B cell (primary cell): Measurements from ENCODE around the gene PCSK6. TPM values are rescaled to one million over a fixed set of nuclear protein-coding genes. Genes with fewer than 3 reads are reported as not detected.

Experiments used
- ATAC-seq: fragments of 200-7000 bp; cut with Tn5 transposase; one replicate; pipeline ENCODE4 v1.10.0; 2021; ENCODE audit warnings: low read depth, mild to moderate bottlenecking, moderate number of reproducible peaks, moderate library complexity
- CTCF ChIA-PET: fragments of 350-600 bp; sonication (Branson Sonifier 250); formaldehyde crosslinking; loops from one replicate; lab custom pipeline; 2021; ENCODE audit warnings: antibody characterized with exemption, inconsistent platforms; lab: Charles Lee
- POLR2A ChIA-PET: fragments of 350-600 bp; sonication (Branson Sonifier 250); formaldehyde crosslinking; loops from one replicate; lab custom pipeline; 2021; ENCODE audit warnings: antibody characterized with exemption; lab: Charles Lee
- DNase-seq: peaks from one replicate; pipeline ENCODE4 v3.0.0; 2013
- H2AFZ ChIP-seq: 2 replicates; pipeline ENCODE4 v1.6.1; 2012; ENCODE audit warnings: mild to moderate bottlenecking, low read depth, low read length; ENCODE audit not compliant: insufficient read depth, poor library complexity, severe bottlenecking
- H3K27ac ChIP-seq, 2 donors: 1 replicate in 1 of 2; 2 replicates in 1 of 2; pipeline ENCODE4 v1.5.1; 2012 to 2013; ENCODE audit warnings: low read length in 2 of 2, mild to moderate bottlenecking in 2 of 2, moderate library complexity in 1 of 2
- H3K27me3 ChIP-seq, 4 experiments: fragments of 200-600 bp in 1 of 4; sonication (generic) in 1 of 4; replicated peaks in 1 of 4; 1 replicate in 2 of 4; 2 replicates in 2 of 4; pipeline versions ENCODE4 v1.6.1 to v1.7.0; 2013 to 2016; ENCODE audit warnings: low read length in 3 of 4, mild to moderate bottlenecking in 2 of 4, mixed read lengths in 1 of 4, moderate library complexity in 1 of 4; ENCODE audit not compliant: insufficient read depth in 4 of 4, control insufficient read depth in 3 of 4; ENCODE audit errors: control extremely low read depth in 1 of 4
- H3K36me3 ChIP-seq, 2 experiments: replicated peaks in 1 of 2; 1 replicate in 1 of 2; 2 replicates in 1 of 2; pipeline versions ENCODE4 v1.6.1 to v1.7.1; 2013; ENCODE audit warnings: low read length in 1 of 2; ENCODE audit not compliant: insufficient read depth in 2 of 2, control insufficient read depth in 1 of 2; ENCODE audit errors: control extremely low read depth in 1 of 2, extremely low read depth in 1 of 2
- H3K4me1 ChIP-seq, 2 donors: fragments of 200-600 bp in 1 of 2; sonication (generic) in 1 of 2; 1 replicate in 1 of 2; 2 replicates in 1 of 2; pipeline versions ENCODE4 v1.5.1 to v1.6.1; 2013 to 2017; ENCODE audit warnings: low read length in 2 of 2; ENCODE audit not compliant: control insufficient read depth in 2 of 2, insufficient read depth in 2 of 2
- H3K4me2 ChIP-seq: replicated peaks from 2 replicates; pipeline ENCODE3; 2012; ENCODE audit warnings: mild to moderate bottlenecking, low read depth, low read length; ENCODE audit not compliant: poor library complexity, severe bottlenecking
- H3K4me3 ChIP-seq, 5 experiments: fragments of 200-600 bp in 1 of 5; sonication (generic) in 1 of 5; 1 replicate in 3 of 5; 2 replicates in 2 of 5; pipeline versions ENCODE4 v1.5.1 to v1.7.0; 2011 to 2016; ENCODE audit warnings: low read length in 4 of 5, mild to moderate bottlenecking in 4 of 5, low read depth in 2 of 5, control low read depth in 1 of 5, moderate library complexity in 1 of 5; ENCODE audit not compliant: insufficient read depth in 1 of 5; ENCODE audit errors: control extremely low read depth in 1 of 5, extremely low read depth in 1 of 5
- H3K79me2 ChIP-seq: fragments of 200-600 bp; sonication (generic); one replicate; pipeline ENCODE4 v1.6.0; 2016; ENCODE audit warnings: low read length; ENCODE audit not compliant: control insufficient read depth, insufficient read depth
- H3K9ac ChIP-seq: fragments of 200-600 bp; sonication (generic); 2 replicates; pipeline ENCODE4 v1.6.1; 2017; ENCODE audit warnings: mild to moderate bottlenecking, low read length, moderate library complexity
- H3K9me3 ChIP-seq, 3 donors: one replicate each; pipeline versions ENCODE4 v1.6.1 to v1.7.1; 2013; ENCODE audit warnings: low read length in 2 of 3; ENCODE audit not compliant: control insufficient read depth in 2 of 3, insufficient read depth in 1 of 3; ENCODE audit errors: control extremely low read depth in 1 of 3
- H4K20me1 ChIP-seq: 2 replicates; pipeline ENCODE4 v1.6.0; 2012; ENCODE audit warnings: mild to moderate bottlenecking, low read length; ENCODE audit not compliant: insufficient read depth, control insufficient read depth, poor library complexity, severe bottlenecking
- H3K27ac Mint-ChIP-seq: one replicate; pipeline ENCODE4 v1.8.0; 2021; ENCODE audit warnings: mixed read lengths
- H3K27me3 Mint-ChIP-seq: one replicate; pipeline ENCODE4 v1.8.0; 2021; ENCODE audit warnings: mixed read lengths
- H3K4me1 Mint-ChIP-seq: one replicate; pipeline ENCODE4 v1.8.0; 2021; ENCODE audit warnings: mixed read lengths
- H3K4me3 Mint-ChIP-seq: one replicate; pipeline ENCODE4 v1.8.0; 2021; ENCODE audit warnings: mixed read lengths
- H3K9me3 Mint-ChIP-seq: one replicate; pipeline ENCODE4 v1.8.0; 2022; ENCODE audit warnings: mixed read lengths; ENCODE audit not compliant: insufficient read depth
- CTCF ChIP-seq: fragments of 200-600 bp; IDR thresholded peaks from one replicate; pipeline ENCODE4 v1.8.0; 2022; ENCODE audit warnings: antibody characterized with exemption, mild to moderate bottlenecking
- EZH2 ChIP-seq: IDR thresholded peaks from 2 replicates; pipeline ENCODE4 v1.6.1; 2012; ENCODE audit warnings: borderline replicate concordance, low read depth, mild to moderate bottlenecking, moderate library complexity, low read length; ENCODE audit not compliant: insufficient read depth, poor library complexity, severe bottlenecking
- WGBS: methylation state at CpG from one replicate; pipeline ENCODE4 v1.1.5; 2013; ENCODE audit warnings: missing lambda C conversion rate; ENCODE audit not compliant: insufficient coverage; 5-methylcytosine and 5-hydroxymethylcytosine counted together
- intact Hi-C: fragments of 100-400 bp; cut with micrococcal nuclease; formaldehyde crosslinking; loops from one replicate; pipeline ENCODE4 v1.10.0; 2022
- polyA plus RNA-seq: library from polyadenylated mRNA; depleted of rRNA; stranded (reverse); fragments of >200 nt; gene quantifications from 2 replicates; pipeline ENCODE4 v1.2.3, GENCODE V29; 2012
- total RNA-seq, 2 donors: library from RNA; stranded (reverse); fragments of 120-200 nt in 1 of 2; gene quantifications; 1 replicate in 1 of 2; 2 replicates in 1 of 2; pipeline versions ENCODE4 v1.2.3 to v1.2.4, GENCODE V29; 2013 to 2022

Gene PCSK6
- total and polyA plus RNA-seq, 2 donors (not counting 1 experiment from before 2014, with no cell fraction given): 0.66 to 1.6 TPM

- ATAC-seq (no peak), DNase-seq (no peak)
- H4K20me1 ChIP-seq: no peaks in the 10 kb centered on the region
- peak overlapping the region; percentile 45 for H3K4me3 Mint-ChIP-seq
- no peak overlapping the region for H3K27ac ChIP-seq
- H3K9me3 ChIP-seq: no peaks in the 10 kb centered on the region
- no peak overlapping the region for H3K4me3 ChIP-seq
- H3K9me3 Mint-ChIP-seq: no peaks in the 10 kb centered on the region
- no peaks in the 10 kb centered on the region for H3K36me3 ChIP-seq
- ChIA-PET POLR2A (no interaction called here), CTCF (no interaction called here)
- H3K4me2 ChIP-seq: peak overlapping the region; percentile 20
- peaks cover 13% of the 10 kb centered on the region for H3K4me1 Mint-ChIP-seq
- whole genome bisulfite sequencing: 33% methylated on average over 5 of the region's 11 CpGs
- TF ChIP-seq EZH2 (no peak), CTCF (no peak)
- intact Hi-C loops: no loop called here
- H3K27me3 Mint-ChIP-seq: peaks cover 11% of the 10 kb centered on the region
- H3K27me3 ChIP-seq: peaks cover 0 to 2% (median 1%) of the 10 kb centered on the region in 4 experiments
- no peak overlapping the region for H3K9ac ChIP-seq
- no peaks in the 10 kb centered on the region for H3K79me2 ChIP-seq
- peaks cover 0 to 4% of the 10 kb centered on the region in 2 donors for H3K4me1 ChIP-seq
- peak overlapping the region; percentile 17 for H2AFZ ChIP-seq
- no peak overlapping the region for H3K27ac Mint-ChIP-seq
These were observed 116.5 kb downstream of the PCSK6 start for GRCh38 chr15:101372960-101373525.

GRCh38 chr15:101372149-101372577 is 117.3 kb downstream of the PCSK6 start:
- Mint-ChIP-seq H3K27me3 (peaks cover 7% of the 10 kb centered on the region), H3K4me1 (peaks cover 13% of the 10 kb centered on the region), H3K27ac (no peak overlapping the region), H3K4me3 (no peak overlapping the region), H3K9me3 (no peaks in the 10 kb centered on the region)
- DNase-seq (no peak), ATAC-seq (no peak)
- ChIA-PET POLR2A (no interaction called here), CTCF (no interaction called here)
- H3K9ac ChIP-seq: no peak overlapping the region
- no peak overlapping the region for H3K4me2 ChIP-seq
- H2AFZ ChIP-seq: no peak overlapping the region
- no peaks in the 10 kb centered on the region for H3K79me2 ChIP-seq
- 87% methylated on average over 6 of the region's 13 CpGs for WGBS
- no peak overlapping the region for H3K4me3 ChIP-seq
- H3K27me3 ChIP-seq: peaks cover 0 to 2% (median 1%) of the 10 kb centered on the region in 4 experiments
- TF ChIP-seq CTCF: no peak
- no peak for TF ChIP-seq EZH2
- H3K27ac ChIP-seq: no peak overlapping the region
- peaks cover 0 to 4% of the 10 kb centered on the region in 2 donors for H3K4me1 ChIP-seq
- intact Hi-C loops: no loop called here
- no peaks in the 10 kb centered on the region for H3K9me3 ChIP-seq
- no peaks in the 10 kb centered on the region for H3K36me3 ChIP-seq
- no peaks in the 10 kb centered on the region for H4K20me1 ChIP-seq
